HFFc6 (cell line): Measurements from ENCODE around the gene DCK. TPM values are rescaled to one million over a fixed set of nuclear protein-coding genes. Genes with fewer than 3 reads are reported as not detected.
A peak's percentile ranks its signal among the peaks of the same experiment; 100 is the strongest.

Source experiments
- DNase-seq: peaks from one replicate; pipeline ENCODE4 v3.0.0-alpha.2; 2018
- H3K27ac Mint-ChIP-seq: 2 replicates; pipeline ENCODE4 v1.8.0; 2020; ENCODE audit warnings: mild to moderate bottlenecking, mixed read lengths
- H3K27me3 Mint-ChIP-seq: 2 replicates; pipeline ENCODE4 v1.8.0; 2021; ENCODE audit warnings: mild to moderate bottlenecking, moderate library complexity, mixed read lengths; ENCODE audit not compliant: insufficient read depth
- H3K36me3 Mint-ChIP-seq: 2 replicates; pipeline ENCODE4 v1.8.0; 2021; ENCODE audit warnings: low read depth, mixed read lengths
- H3K4me1 Mint-ChIP-seq: 2 replicates; pipeline ENCODE4 v1.8.0; 2020; ENCODE audit warnings: low read depth, mixed read lengths
- H3K4me3 Mint-ChIP-seq: 2 replicates; pipeline ENCODE4 v1.8.0; 2020; ENCODE audit warnings: mild to moderate bottlenecking, moderate library complexity, mixed read lengths
- H3K9me3 Mint-ChIP-seq: 2 replicates; pipeline ENCODE4 v1.8.0; 2020; ENCODE audit warnings: mild to moderate bottlenecking, mixed read lengths
- total RNA-seq, 6 experiments: library from RNA; stranded (reverse); fragmentation: NEBNext Ultra II Directional; extraction: Animal tissue kit (Norgen Biotek cat#: 25700); gene quantifications; 2 replicates in 1 of 6; 3 replicates in 5 of 6; pipeline ENCODE4 v1.2.3, GENCODE V29; 2021
- TF ChIP-seq, protein P1 (sequence below): fragments of 200-600 bp; sonication (generic); IDR thresholded peaks from 2 replicates; pipeline ENCODE4 v1.5.0; 2021; ENCODE audit warnings: antibody characterized with exemption, mild to moderate bottlenecking

DCK gene
- total RNA-seq, 6 experiments from 2014 or later: 13.1 to 23.9 (median 22.3) TPM

DNA sequence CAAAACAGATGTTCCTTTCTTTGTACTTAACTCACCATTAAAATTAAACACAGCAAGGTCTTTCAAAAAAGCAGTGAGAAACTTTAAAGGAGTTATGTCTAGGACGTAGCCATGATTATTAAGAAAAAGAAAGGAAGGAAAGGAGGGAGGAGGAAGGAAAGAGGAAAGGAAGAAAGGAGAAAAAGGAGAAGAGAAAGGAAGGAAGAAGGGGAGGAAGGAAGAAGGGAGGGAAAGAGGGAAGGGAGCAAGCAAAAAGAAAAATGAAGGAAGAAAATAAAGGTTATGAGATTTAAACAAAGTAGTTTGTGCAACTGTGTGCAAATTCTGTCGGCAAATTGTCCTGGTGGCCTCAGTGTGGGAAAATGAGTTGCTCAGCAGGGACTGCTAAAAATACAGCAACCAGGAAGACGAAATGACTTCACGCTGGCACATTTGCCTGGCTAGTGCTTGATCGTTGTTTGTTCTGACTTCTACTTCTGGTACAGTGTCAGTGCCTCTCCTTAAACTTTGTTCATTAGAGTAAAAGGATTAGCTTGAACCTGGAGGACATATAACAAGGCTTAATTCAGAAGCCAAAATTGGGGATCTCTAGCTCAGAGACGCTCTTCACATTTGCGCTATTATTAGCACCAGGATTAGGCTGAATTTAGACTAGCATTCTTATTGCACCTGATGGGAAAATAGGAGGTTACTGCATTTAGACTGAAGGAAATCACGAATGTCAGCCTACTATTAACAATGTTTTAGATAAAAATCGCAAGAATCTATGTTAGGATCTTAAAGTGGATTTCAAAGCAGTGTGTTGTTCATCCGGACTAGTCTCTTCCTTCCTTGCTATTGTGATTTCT is 81.2 kb downstream of the DCK start:
- Mint-ChIP-seq H3K27ac (peak overlapping the region; percentile 49; the same call in 1 of the 2 replicates), H3K27me3 (no peaks in the 10 kb centered on the region; the same call in 1 of the 2 replicates), H3K36me3 (no peaks in the 10 kb centered on the region), H3K4me3 (peak overlapping the region; percentile 65), H3K9me3 (no peaks in the 10 kb centered on the region), H3K4me1 (peaks cover 17% of the 10 kb centered on the region)
- TF ChIP-seq, protein P1, sequence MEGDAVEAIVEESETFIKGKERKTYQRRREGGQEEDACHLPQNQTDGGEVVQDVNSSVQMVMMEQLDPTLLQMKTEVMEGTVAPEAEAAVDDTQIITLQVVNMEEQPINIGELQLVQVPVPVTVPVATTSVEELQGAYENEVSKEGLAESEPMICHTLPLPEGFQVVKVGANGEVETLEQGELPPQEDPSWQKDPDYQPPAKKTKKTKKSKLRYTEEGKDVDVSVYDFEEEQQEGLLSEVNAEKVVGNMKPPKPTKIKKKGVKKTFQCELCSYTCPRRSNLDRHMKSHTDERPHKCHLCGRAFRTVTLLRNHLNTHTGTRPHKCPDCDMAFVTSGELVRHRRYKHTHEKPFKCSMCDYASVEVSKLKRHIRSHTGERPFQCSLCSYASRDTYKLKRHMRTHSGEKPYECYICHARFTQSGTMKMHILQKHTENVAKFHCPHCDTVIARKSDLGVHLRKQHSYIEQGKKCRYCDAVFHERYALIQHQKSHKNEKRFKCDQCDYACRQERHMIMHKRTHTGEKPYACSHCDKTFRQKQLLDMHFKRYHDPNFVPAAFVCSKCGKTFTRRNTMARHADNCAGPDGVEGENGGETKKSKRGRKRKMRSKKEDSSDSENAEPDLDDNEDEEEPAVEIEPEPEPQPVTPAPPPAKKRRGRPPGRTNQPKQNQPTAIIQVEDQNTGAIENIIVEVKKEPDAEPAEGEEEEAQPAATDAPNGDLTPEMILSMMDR: no peak
- DNase-seq: no peak

Other genes starting within 250 kb of the DCK start
- gene GRSF1, start 153.8 kb upstream of the DCK start, total RNA-seq: 100 to 1,000 TPM in 5 of 6 experiments, 10 to 100 TPM in 1; 99.1 to 110 (median 109) TPM
- 10 to 100 TPM; 26.9 to 37.0 (median 33.8) TPM for gene MOB1B, start 91.3 kb upstream of the DCK start, total RNA-seq